ENCODE data around the gene HOXB4. TPM values are rescaled to one million over a fixed set of nuclear protein-coding genes. Genes with fewer than 3 reads are reported as not detected.
"Not testable (repeated sequence)": the region's sequence is repeated elsewhere in the genome, so short reads cannot be mapped to it uniquely, and the experiment has no call there.

The HOXB4 gene
- total RNA-seq, 1 donor = 1.7 TPM

- no peak overlapping the region for H3K4me3 ChIP-seq (ENCODE audit: low read depth, low read length)
- DNase-seq (ENCODE audit: low read depth) = no peak
- TF ChIP-seq CTCF (IDR thresholded peaks at IDR 0.05; ENCODE audit: insufficient read depth, low read depth, low read length) = no peak
These were observed 40.8 kb downstream of the HOXB4 start for GRCh38 chr17:48537316-48537715.

- not testable (repeated sequence) for DNase-seq (ENCODE audit: low read depth); H3K4me3 ChIP-seq (ENCODE audit: low read depth, low read length)
These were observed 42.2 kb downstream of the HOXB4 start for GRCh38 chr17:48535793-48536559.

- no peak overlapping the region for H3K4me3 ChIP-seq (ENCODE audit: low read depth, low read length)
- TF ChIP-seq CTCF (IDR thresholded peaks at IDR 0.05; ENCODE audit: insufficient read depth, low read depth, low read length) = no peak
- DNase-seq (ENCODE audit: low read depth) = no peak
These were observed 45.9 kb downstream of the HOXB4 start for GRCh38 chr17:48532261-48532660.

GRCh38 chr17:48530887-48531272 is 47.3 kb downstream of the HOXB4 start, which contains the start of gene HOXB1:
HOXB1 (minus strand) TSS chr17:48531011; CDS start chr17:48530904, 107 bp downstream.
- TF ChIP-seq CTCF (IDR thresholded peaks at IDR 0.05; ENCODE audit: insufficient read depth, low read depth, low read length) = no peak
- no peak for DNase-seq (ENCODE audit: low read depth)

GRCh38 chr17:48530208-48530886 is 47.8 kb downstream of the HOXB4 start:
- DNase-seq (ENCODE audit: low read depth) = no peak
- no peak overlapping the region for H3K4me3 ChIP-seq (ENCODE audit: low read depth, low read length)

More at GRCh38 chr17:48530887-48531272, 47.3 kb downstream of the HOXB4 start, which contains the start of gene HOXB1:
- H3K4me3 ChIP-seq (ENCODE audit: low read depth, low read length) = no peak within 1 kb of the TSS

GRCh38 chr17:48529683-48530009 is 48.5 kb downstream of the HOXB4 start:
- no peak for DNase-seq (ENCODE audit: low read depth)
- TF ChIP-seq CTCF (IDR thresholded peaks at IDR 0.05; ENCODE audit: insufficient read depth, low read depth, low read length) = no peak
- H3K4me3 ChIP-seq (ENCODE audit: low read depth, low read length) = no peak overlapping the region

More at GRCh38 chr17:48530208-48530886, 47.8 kb downstream of the HOXB4 start:
- no peak for TF ChIP-seq CTCF (IDR thresholded peaks at IDR 0.05; ENCODE audit: insufficient read depth, low read depth, low read length)

GRCh38 chr17:48528936-48529682 is 49.0 kb downstream of the HOXB4 start:
- H3K4me3 ChIP-seq (ENCODE audit: low read depth, low read length) = no peak overlapping the region
- no peak for TF ChIP-seq CTCF (IDR thresholded peaks at IDR 0.05; ENCODE audit: insufficient read depth, low read depth, low read length)
- DNase-seq (ENCODE audit: low read depth) = no peak
